HG02610 (cell line): Measurements from ENCODE around the gene PMM1.

Source experiments
- ATAC-seq: cut with Tn5 transposase; IDR thresholded peaks from one replicate; pipeline ENCODE4 v1.9.1; 2021; ENCODE audit warnings: mild to moderate bottlenecking, moderate library complexity; ENCODE audit not compliant: unreplicated experiment

The PMM1 gene

DNA sequence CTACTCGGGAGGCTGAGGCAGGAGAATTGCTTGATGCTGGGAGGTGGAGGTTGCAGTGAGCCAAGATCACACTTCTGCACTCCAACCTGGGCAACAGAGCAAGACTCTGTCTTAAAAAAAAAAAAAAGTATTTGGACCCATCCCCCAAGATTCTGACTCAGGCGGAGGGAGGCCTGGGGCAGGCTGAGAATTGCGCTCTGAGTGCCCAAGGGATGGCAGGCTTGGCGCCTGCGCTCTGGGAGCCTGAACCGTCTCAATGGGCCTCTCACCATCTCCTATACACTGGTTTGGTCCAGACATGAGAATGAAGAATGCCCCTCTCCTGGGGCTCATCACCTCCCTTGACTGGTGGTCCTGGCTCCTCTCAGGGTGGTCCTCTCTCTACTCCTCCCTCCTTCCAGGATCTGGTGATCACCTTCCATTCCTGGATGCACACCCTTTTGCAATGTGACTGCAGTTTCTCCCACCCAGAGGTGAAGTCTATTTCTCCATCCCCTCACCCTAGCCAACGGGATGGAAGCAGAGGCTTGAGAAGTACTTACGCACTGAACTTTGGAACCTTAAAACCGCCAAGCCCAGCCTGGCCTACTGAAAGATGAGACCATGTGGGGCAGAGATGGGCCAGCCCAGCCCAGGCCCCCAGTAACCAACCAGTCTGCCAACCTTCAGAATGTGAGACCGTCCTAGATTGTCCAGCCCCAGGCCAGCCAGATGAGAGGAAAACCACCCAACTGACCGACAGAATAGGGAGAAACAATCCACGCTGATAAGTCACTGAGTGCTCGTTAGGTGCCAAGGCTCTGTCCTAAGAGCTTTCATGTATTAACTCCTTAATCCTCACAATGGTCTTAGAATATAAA is 50.3 kb downstream of the PMM1 start:
- no peak for ATAC-seq

GRCh38 chr22:41538583-41538982 is 51.1 kb downstream of the PMM1 start:
- no peak for ATAC-seq

DNA sequence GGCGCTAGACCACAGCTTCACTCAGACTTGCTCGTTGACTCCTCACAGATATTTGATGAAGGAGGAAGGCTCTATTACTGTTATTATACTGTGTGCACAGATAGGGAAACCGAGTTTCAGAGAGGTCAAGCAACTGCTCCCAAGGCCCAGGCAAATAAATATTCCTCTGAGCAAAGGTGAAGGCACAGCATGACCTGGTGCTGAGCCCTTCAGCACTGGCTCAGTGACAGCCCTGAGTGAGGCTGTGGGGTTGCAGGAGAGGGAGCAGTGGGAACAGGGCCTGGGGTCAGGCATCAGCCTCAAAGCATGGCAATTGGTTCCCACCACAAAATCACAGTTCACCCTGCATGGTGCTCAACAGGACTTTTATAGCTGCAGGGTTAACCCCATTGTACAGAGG is 52.4 kb downstream of the PMM1 start:
- no peak for ATAC-seq

- no peak for ATAC-seq
Measured at GRCh38 chr22:41535244-41535643, 54.4 kb downstream of the PMM1 start.

- no peak for ATAC-seq
Measured at GRCh38 chr22:41534219-41534618, 55.4 kb downstream of the PMM1 start.

DNA sequence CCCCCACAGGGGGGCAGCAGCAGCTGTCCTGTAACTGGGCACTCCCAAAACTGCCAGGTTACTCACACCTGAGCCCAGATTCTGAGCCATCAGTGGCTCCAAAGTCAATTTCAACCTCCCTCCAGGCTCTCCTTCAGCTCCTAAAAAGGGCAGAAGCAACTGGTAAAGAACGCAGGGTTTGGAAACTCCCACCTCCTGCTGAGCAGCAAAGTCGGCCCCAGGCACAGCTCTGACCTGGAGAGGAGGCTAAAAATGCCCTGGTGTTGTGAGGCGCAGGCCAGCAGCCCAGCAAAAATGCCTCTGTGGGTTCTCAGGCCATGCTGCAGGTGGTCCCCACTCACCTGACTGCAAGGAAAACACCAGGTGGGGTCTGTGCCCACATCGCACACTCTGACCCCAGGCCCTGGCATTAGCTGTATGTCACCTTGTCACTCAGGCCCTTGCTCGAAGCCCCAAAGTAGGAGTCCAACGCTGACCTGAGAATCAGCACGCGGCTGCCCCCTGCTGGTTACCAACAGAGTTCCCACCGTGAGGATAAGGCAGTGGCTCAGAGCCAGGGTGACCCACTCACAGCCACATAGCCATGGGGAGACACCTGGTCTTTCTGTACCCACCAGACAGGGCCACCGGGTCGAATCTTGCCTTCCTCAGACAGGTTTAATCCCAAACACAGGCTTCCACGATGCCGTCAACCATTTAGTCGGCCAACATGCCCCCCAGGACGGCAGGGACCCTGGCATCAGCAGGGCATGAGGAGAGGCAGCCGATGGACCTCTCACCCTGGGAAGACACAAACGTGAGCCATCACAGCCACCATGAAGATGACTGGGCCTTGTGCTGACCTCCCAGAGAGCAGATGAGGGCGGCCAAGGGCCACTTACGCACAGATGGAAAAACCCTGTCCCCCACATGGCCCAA is 56.5 kb downstream of the PMM1 start:
- ATAC-seq: no peak

DNA sequence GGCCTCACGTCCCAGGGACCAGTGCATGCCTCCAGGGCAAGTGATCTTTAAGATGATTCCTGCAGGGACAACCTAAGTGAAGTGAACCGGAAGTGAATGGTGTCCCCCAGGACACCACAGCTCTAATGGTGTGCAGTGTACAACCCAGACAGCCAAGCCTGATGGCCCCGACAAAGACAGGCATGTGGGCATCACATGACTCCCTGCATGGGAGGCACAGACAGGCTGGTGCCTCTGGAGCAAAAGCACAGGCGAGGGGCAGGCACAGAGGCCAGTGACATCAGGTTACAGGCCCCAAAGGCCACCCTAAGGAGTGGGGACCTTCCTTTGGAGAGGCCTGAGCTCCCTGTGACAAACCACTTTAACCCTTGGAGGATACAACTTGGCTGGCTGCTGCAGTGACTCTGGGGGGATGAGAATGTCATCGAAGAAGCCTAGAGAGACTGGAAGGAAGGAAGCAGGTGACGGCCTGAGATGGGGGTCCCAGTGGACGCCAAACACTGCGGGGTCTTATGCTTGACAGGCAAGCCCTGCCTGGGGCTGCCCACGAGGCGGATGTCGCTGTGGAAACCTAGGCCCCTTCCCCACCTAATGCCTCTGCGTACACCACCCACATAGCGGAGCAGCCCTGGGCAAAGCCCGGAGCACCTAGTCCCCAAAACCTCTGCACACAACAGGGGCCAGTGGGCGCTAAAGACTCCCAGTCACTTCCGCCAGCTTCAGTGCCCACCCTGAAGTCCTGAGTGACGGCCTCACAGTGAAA is 57.7 kb downstream of the PMM1 start:
- ATAC-seq: no peak

- no peak for ATAC-seq
Measured at GRCh38 chr22:41530890-41531714, 58.5 kb downstream of the PMM1 start.

DNA sequence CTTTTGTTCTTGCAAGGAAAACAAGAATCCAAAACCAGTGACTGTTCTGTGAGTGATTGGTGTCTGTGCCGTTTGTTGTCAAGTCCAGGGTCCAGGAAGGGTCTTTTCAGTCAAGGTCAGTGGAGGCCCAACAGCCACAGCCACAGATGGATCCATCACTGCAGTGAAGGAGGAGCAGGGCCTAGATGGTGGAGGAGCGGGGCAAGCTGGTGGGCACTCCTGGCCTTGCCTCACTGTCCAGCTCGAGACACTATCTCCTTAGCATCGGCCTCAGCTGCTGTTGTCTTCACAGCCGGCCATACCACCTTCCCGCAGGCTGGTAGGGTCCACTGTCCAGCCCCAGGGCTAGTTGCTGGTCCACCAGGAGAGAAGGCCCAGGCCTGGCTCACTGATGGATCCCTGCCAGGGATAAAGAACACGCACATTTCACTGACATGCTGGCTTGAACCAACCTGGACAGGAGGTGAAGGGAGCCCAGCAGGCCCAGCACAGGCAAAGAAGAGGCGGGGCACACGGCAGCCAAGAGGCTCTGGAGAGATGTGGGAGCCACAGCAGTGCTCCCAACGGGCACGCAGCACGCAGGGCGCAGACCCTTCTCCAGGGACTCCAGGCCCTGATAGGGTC is 60.6 kb downstream of the PMM1 start:
- no peak for ATAC-seq

- ATAC-seq: no peak
Measured at GRCh38 chr22:41528132-41528766, 61.4 kb downstream of the PMM1 start.
